HG03575 (cell line): ENCODE results near the gene PDXP.

Experiments
- ATAC-seq: cut with Tn5 transposase; IDR thresholded peaks from one replicate; pipeline ENCODE4 v1.9.1; 2021; ENCODE audit not compliant: unreplicated experiment, insufficient number of reproducible peaks, low FRiP score; ENCODE audit errors: extremely low read depth

The PDXP gene

GRCh38 chr22:37715760-37716159 lies 57.2 kb downstream of the PDXP start:
- ATAC-seq: no peak
